ENCODE data around the gene SIN3A.
"Not testable (repeated sequence)": the region's sequence is repeated elsewhere in the genome, so short reads cannot be mapped to it uniquely, and the experiment has no call there.

The SIN3A gene

GRCh38 chr15:75333654-75334419, 117.7 kb downstream of the SIN3A start:
- not testable (repeated sequence) for DNase-seq (ENCODE audit: low read depth)

- DNase-seq (ENCODE audit: low read depth), result not testable (repeated sequence)
Measured at GRCh38 chr15:75332093-75332492, 119.4 kb downstream of the SIN3A start.

GRCh38 chr15:75329571-75329970, 121.9 kb downstream of the SIN3A start:
- no peak for DNase-seq (ENCODE audit: low read depth)

GRCh38 chr15:75328493-75329314, 122.8 kb downstream of the SIN3A start:
- no peak for DNase-seq (ENCODE audit: low read depth)

GRCh38 chr15:75327491-75327890, 124.0 kb downstream of the SIN3A start:
- no peak for DNase-seq (ENCODE audit: low read depth)

- DNase-seq (ENCODE audit: low read depth), result no peak
Measured at GRCh38 chr15:75327005-75327404, 124.5 kb downstream of the SIN3A start.

GRCh38 chr15:75325922-75326321, 125.6 kb downstream of the SIN3A start:
- no peak for DNase-seq (ENCODE audit: low read depth)

- DNase-seq (ENCODE audit: low read depth), result no peak
Measured at GRCh38 chr15:75321711-75322110, 129.8 kb downstream of the SIN3A start.
